Mesothelial cell of epicardium (in vitro differentiated cells): ENCODE data around the gene RASSF4. TPM values are rescaled to one million over a fixed set of nuclear protein-coding genes. Genes with fewer than 3 reads are reported as not detected.

Source experiments
- DNase-seq, 2 experiments: peaks; one replicate each; pipeline ENCODE4 v3.0.0; 2021; ENCODE audit warnings: low spot score in 2 of 2; ENCODE audit not compliant: unreplicated experiment in 2 of 2
- H3K27ac Mint-ChIP-seq: 2 replicates; pipeline ENCODE4 v1.8.0; 2021; ENCODE audit warnings: mixed read lengths
- H3K27me3 Mint-ChIP-seq: 2 replicates; pipeline ENCODE4 v1.8.0; 2021; ENCODE audit warnings: low read depth, mixed read lengths
- H3K36me3 Mint-ChIP-seq: 2 replicates; pipeline ENCODE4 v1.8.0; 2021; ENCODE audit warnings: mixed read lengths
- H3K4me1 Mint-ChIP-seq: 2 replicates; pipeline ENCODE4 v1.8.0; 2021; ENCODE audit warnings: mixed read lengths
- H3K4me3 Mint-ChIP-seq: 2 replicates; pipeline ENCODE4 v1.8.0; 2021; ENCODE audit warnings: mild to moderate bottlenecking, moderate library complexity, mixed read lengths
- H3K9me3 Mint-ChIP-seq: 2 replicates; pipeline ENCODE4 v1.8.0; 2021; ENCODE audit warnings: mixed read lengths
- total RNA-seq: library from RNA; stranded (reverse); gene quantifications from 3 replicates; pipeline ENCODE4 v1.2.1, GENCODE V29; 2021
- TF ChIP-seq, protein P1 (sequence below): fragments of 200-600 bp; sonication (generic); IDR thresholded peaks from one replicate; pipeline ENCODE4 v1.5.0; 2021; ENCODE audit warnings: antibody characterized with exemption; ENCODE audit not compliant: unreplicated experiment

RASSF4 gene
- total RNA-seq, 1 donor from 2014 or later = 16.3 TPM

GRCh38 chr10:44921061-44921460 lies 38.5 kb upstream of the RASSF4 start:
- Mint-ChIP-seq H3K27ac (no peak overlapping the region), H3K36me3 (peaks cover 14% of the 10 kb centered on the region), H3K4me1 (no peaks in the 10 kb centered on the region), H3K4me3 (no peak overlapping the region), H3K27me3 (no peaks in the 10 kb centered on the region), H3K9me3 (peaks cover 15% of the 10 kb centered on the region)
- no peak for DNase-seq
- TF ChIP-seq, protein P1, sequence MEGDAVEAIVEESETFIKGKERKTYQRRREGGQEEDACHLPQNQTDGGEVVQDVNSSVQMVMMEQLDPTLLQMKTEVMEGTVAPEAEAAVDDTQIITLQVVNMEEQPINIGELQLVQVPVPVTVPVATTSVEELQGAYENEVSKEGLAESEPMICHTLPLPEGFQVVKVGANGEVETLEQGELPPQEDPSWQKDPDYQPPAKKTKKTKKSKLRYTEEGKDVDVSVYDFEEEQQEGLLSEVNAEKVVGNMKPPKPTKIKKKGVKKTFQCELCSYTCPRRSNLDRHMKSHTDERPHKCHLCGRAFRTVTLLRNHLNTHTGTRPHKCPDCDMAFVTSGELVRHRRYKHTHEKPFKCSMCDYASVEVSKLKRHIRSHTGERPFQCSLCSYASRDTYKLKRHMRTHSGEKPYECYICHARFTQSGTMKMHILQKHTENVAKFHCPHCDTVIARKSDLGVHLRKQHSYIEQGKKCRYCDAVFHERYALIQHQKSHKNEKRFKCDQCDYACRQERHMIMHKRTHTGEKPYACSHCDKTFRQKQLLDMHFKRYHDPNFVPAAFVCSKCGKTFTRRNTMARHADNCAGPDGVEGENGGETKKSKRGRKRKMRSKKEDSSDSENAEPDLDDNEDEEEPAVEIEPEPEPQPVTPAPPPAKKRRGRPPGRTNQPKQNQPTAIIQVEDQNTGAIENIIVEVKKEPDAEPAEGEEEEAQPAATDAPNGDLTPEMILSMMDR = no peak

DNA sequence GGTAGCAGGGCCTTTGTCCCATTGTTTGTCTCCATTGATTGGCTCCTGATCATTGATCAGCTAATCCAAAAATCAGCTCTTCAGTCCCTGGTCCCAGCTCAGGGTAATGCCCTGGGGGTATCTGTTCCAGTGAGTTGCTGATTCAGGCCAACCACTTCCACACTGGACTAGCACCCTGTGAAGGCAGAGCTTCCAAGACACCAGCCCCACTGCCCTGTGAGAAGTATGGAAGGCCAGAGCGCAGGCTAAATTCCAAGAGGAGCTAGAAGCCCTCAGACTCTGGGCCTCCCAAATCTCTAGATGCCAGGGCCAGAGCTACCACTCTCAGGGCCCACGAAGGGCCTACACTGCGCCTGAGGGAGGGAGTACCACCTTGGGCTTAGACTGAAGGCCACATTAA lies 38.1 kb upstream of the RASSF4 start:
- Mint-ChIP-seq H3K4me1 (no peaks in the 10 kb centered on the region), H3K9me3 (peaks cover 15% of the 10 kb centered on the region), H3K27me3 (no peaks in the 10 kb centered on the region), H3K4me3 (no peak overlapping the region), H3K36me3 (peaks cover 14% of the 10 kb centered on the region), H3K27ac (no peak overlapping the region)
- no peak for DNase-seq
- TF ChIP-seq, protein P1 = no peak

- peaks cover 14% of the 10 kb centered on the region for H3K36me3 Mint-ChIP-seq
- H3K27me3 Mint-ChIP-seq = no peaks in the 10 kb centered on the region
- no peak for DNase-seq
- H3K4me1 Mint-ChIP-seq = no peaks in the 10 kb centered on the region
- H3K27ac Mint-ChIP-seq = no peak overlapping the region
- H3K4me3 Mint-ChIP-seq = no peak overlapping the region
- TF ChIP-seq, protein P1 = no peak
- peaks cover 15% of the 10 kb centered on the region for H3K9me3 Mint-ChIP-seq
Measured at GRCh38 chr10:44922021-44922420, 37.6 kb upstream of the RASSF4 start.

DNA sequence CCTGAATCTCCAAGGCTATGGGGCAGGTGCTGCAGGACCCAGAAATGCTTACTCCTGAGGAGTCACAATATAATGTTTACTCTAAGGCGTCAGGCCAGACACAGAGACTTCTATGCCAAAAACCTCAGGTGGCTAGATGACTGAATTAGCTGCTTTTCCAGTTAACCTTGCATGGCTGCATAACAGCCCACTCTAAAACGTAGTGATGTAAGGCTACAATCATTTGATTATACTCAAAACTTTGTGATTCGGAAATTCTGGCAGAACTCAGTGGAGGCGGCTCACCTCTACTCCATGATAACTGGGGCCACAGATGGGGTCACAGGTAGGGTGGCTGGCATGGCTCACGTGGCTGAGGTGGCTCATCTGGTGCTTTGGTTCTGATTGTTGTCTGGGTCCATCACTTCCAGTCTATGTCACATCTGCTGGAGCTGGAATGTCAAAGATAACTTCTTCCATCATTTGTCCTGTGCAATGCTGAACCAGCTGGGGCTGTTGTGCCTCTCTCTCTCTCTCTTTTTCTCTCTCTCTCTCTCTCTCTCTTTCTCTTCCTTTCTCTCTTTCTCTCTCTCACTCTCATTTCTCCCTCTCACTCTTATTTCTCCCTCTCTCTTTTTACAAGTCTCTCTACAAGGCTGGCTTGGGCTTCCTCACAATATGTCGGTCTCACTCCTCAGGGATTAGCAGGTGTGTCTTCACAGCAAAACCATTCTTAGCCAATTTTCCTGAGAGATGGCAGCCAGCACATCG lies 36.6 kb upstream of the RASSF4 start:
- TF ChIP-seq, protein P1 = no peak
- Mint-ChIP-seq H3K36me3 (peaks cover 5% of the 10 kb centered on the region), H3K27me3 (no peaks in the 10 kb centered on the region), H3K4me1 (no peaks in the 10 kb centered on the region), H3K4me3 (no peak overlapping the region), H3K27ac (no peak overlapping the region), H3K9me3 (peaks cover 9% of the 10 kb centered on the region)
- DNase-seq = no peak

GRCh38 chr10:44923611-44924010 lies 36.0 kb upstream of the RASSF4 start:
- no peaks in the 10 kb centered on the region for H3K4me1 Mint-ChIP-seq
- H3K27ac Mint-ChIP-seq = no peak overlapping the region
- H3K9me3 Mint-ChIP-seq = peaks cover 5% of the 10 kb centered on the region
- H3K4me3 Mint-ChIP-seq = no peak overlapping the region
- DNase-seq = no peak
- H3K36me3 Mint-ChIP-seq = peaks cover 3% of the 10 kb centered on the region
- TF ChIP-seq, protein P1 = no peak
- peaks cover 3% of the 10 kb centered on the region for H3K27me3 Mint-ChIP-seq
